Activated T-cell treated with anti-CD3 and anti-CD28 coated beads, Interleukin-2, amount 50 U/mL, for 4 hours (primary cell): ENCODE data around the gene FUCA1. TPM values are rescaled to one million over a fixed set of nuclear protein-coding genes. Genes with fewer than 3 reads are reported as not detected.
"Not testable (repeated sequence)": the region's sequence is repeated elsewhere in the genome, so short reads cannot be mapped to it uniquely, and the experiment has no call there.

ENCODE experiments used
- ATAC-seq, 2 donors: fragments of 200-7000 bp; cut with Tn5 transposase; one replicate each; pipeline ENCODE4 v1.10.0; 2021
- DNase-seq: peaks from one replicate; pipeline ENCODE4 v3.0.0-alpha.2; 2020
- H3K27me3 Mint-ChIP-seq: one replicate; pipeline ENCODE4 v1.8.0; 2021; ENCODE audit warnings: low read depth, mixed read lengths
- H3K36me3 Mint-ChIP-seq: one replicate; pipeline ENCODE4 v1.8.0; 2022; ENCODE audit warnings: mixed read lengths; ENCODE audit not compliant: insufficient read depth
- H3K4me1 Mint-ChIP-seq: one replicate; pipeline ENCODE4 v1.8.0; 2021; ENCODE audit warnings: low read depth, mixed read lengths
- H3K4me3 Mint-ChIP-seq: one replicate; pipeline ENCODE4 v1.8.0; 2021; ENCODE audit warnings: mild to moderate bottlenecking, moderate library complexity, mixed read lengths
- H3K9me3 Mint-ChIP-seq: one replicate; pipeline ENCODE4 v1.8.0; 2021; ENCODE audit warnings: mixed read lengths
- total RNA-seq, 3 donors: library from RNA; stranded (reverse); gene quantifications; one replicate each; pipeline ENCODE4 v1.2.1, GENCODE V29; 2021

FUCA1 gene
- total RNA-seq, 3 donors from 2014 or later: 4.8 to 6.0 (median 5.5) TPM

- Mint-ChIP-seq H3K9me3 (no peaks in the 10 kb centered on the region), H3K27me3 (peaks cover 15% of the 10 kb centered on the region), H3K36me3 (no peaks in the 10 kb centered on the region), H3K4me3 (no peak overlapping the region), H3K4me1 (peaks cover 17% of the 10 kb centered on the region)
- peak; percentile 46 to 62 for ATAC-seq
- no peak for DNase-seq
Observed at GRCh38 chr1:23904748-23905357, 36.8 kb upstream of the FUCA1 start.

- peaks cover 11% of the 10 kb centered on the region for H3K27me3 Mint-ChIP-seq
- H3K9me3 Mint-ChIP-seq: no peaks in the 10 kb centered on the region
- DNase-seq (no peak), ATAC-seq (no peak)
- H3K4me1 Mint-ChIP-seq: peaks cover 13% of the 10 kb centered on the region
- no peaks in the 10 kb centered on the region for H3K36me3 Mint-ChIP-seq
- no peak overlapping the region for H3K4me3 Mint-ChIP-seq
Observed at GRCh38 chr1:23903754-23904153, 35.7 kb upstream of the FUCA1 start.

GRCh38 chr1:23902321-23903278, 34.5 kb upstream of the FUCA1 start:
- ATAC-seq (peak in 1 of 2 donors; percentile 36), DNase-seq (no peak)
- Mint-ChIP-seq H3K36me3 (no peaks in the 10 kb centered on the region), H3K4me3 (no peak overlapping the region), H3K9me3 (no peaks in the 10 kb centered on the region), H3K27me3 (peaks cover 11% of the 10 kb centered on the region), H3K4me1 (peaks cover 9% of the 10 kb centered on the region)

GRCh38 chr1:23900017-23900416, 31.9 kb upstream of the FUCA1 start:
- not testable (repeated sequence) for H3K27me3 Mint-ChIP-seq, H3K4me3 Mint-ChIP-seq, H3K9me3 Mint-ChIP-seq, DNase-seq, H3K36me3 Mint-ChIP-seq, ATAC-seq
- peaks cover 17% of the 10 kb centered on the region for H3K4me1 Mint-ChIP-seq

- DNase-seq: no peak
- Mint-ChIP-seq H3K36me3 (no peaks in the 10 kb centered on the region), H3K4me3 (no peak overlapping the region), H3K9me3 (no peaks in the 10 kb centered on the region), H3K4me1 (peaks cover 15% of the 10 kb centered on the region), H3K27me3 (peaks cover 7% of the 10 kb centered on the region)
- peak in 1 of 2 donors; percentile 28 for ATAC-seq
Observed at GRCh38 chr1:23899070-23899469, 31.0 kb upstream of the FUCA1 start.

- Mint-ChIP-seq H3K4me3 (no peak overlapping the region), H3K27me3 (peaks cover 5% of the 10 kb centered on the region), H3K36me3 (no peaks in the 10 kb centered on the region), H3K4me1 (peaks cover 17% of the 10 kb centered on the region), H3K9me3 (no peaks in the 10 kb centered on the region)
- ATAC-seq (no peak), DNase-seq (no peak)
Observed at GRCh38 chr1:23897083-23897482, 29.0 kb upstream of the FUCA1 start.

- H3K36me3 Mint-ChIP-seq: no peaks in the 10 kb centered on the region
- H3K27me3 Mint-ChIP-seq: peaks cover 5% of the 10 kb centered on the region
- H3K9me3 Mint-ChIP-seq: no peaks in the 10 kb centered on the region
- H3K4me3 Mint-ChIP-seq: no peak overlapping the region
- ATAC-seq: no peak
- no peak for DNase-seq
- H3K4me1 Mint-ChIP-seq: peaks cover 17% of the 10 kb centered on the region
Observed at GRCh38 chr1:23896491-23896890, 28.4 kb upstream of the FUCA1 start.

- Mint-ChIP-seq H3K9me3 (no peaks in the 10 kb centered on the region), H3K4me1 (peaks cover 17% of the 10 kb centered on the region), H3K36me3 (no peaks in the 10 kb centered on the region), H3K4me3 (no peak overlapping the region), H3K27me3 (peaks cover 3% of the 10 kb centered on the region)
- ATAC-seq (no peak), DNase-seq (no peak)
Observed at GRCh38 chr1:23895993-23896392, 27.9 kb upstream of the FUCA1 start.

GRCh38 chr1:23895082-23895481, 27.0 kb upstream of the FUCA1 start:
- Mint-ChIP-seq H3K4me1 (peaks cover 15% of the 10 kb centered on the region), H3K9me3 (no peaks in the 10 kb centered on the region)
- ATAC-seq: no peak

GRCh38 chr1:23889074-23889473, 21.0 kb upstream of the FUCA1 start:
- Mint-ChIP-seq H3K4me3 (no peak overlapping the region), H3K27me3 (peaks cover 3% of the 10 kb centered on the region), H3K4me1 (peaks cover 2% of the 10 kb centered on the region), H3K36me3 (no peaks in the 10 kb centered on the region), H3K9me3 (no peaks in the 10 kb centered on the region)
- ATAC-seq (no peak), DNase-seq (no peak)

More at GRCh38 chr1:23895082-23895481, 27.0 kb upstream of the FUCA1 start:
- peaks cover 3% of the 10 kb centered on the region for H3K27me3 Mint-ChIP-seq
- H3K36me3 Mint-ChIP-seq: no peaks in the 10 kb centered on the region
- H3K4me3 Mint-ChIP-seq: no peak overlapping the region
- no peak for DNase-seq

- Mint-ChIP-seq H3K4me1 (no peaks in the 10 kb centered on the region), H3K27me3 (no peaks in the 10 kb centered on the region), H3K4me3 (no peak overlapping the region), H3K36me3 (no peaks in the 10 kb centered on the region), H3K9me3 (no peaks in the 10 kb centered on the region)
- ATAC-seq (no peak), DNase-seq (no peak)
Observed at GRCh38 chr1:23885222-23885621, 17.1 kb upstream of the FUCA1 start.

- no peak for ATAC-seq
- Mint-ChIP-seq H3K36me3 (no peaks in the 10 kb centered on the region), H3K27me3 (no peaks in the 10 kb centered on the region), H3K9me3 (peaks cover 12% of the 10 kb centered on the region), H3K4me3 (no peak overlapping the region), H3K4me1 (no peaks in the 10 kb centered on the region)
- no peak for DNase-seq
Observed at GRCh38 chr1:23882746-23883145, 14.7 kb upstream of the FUCA1 start.

GRCh38 chr1:23879809-23880208, 11.7 kb upstream of the FUCA1 start:
- DNase-seq: no peak
- no peaks in the 10 kb centered on the region for H3K27me3 Mint-ChIP-seq
- peaks cover 14% of the 10 kb centered on the region for H3K9me3 Mint-ChIP-seq
- no peak overlapping the region for H3K4me3 Mint-ChIP-seq
- H3K4me1 Mint-ChIP-seq: no peaks in the 10 kb centered on the region
- H3K36me3 Mint-ChIP-seq: no peaks in the 10 kb centered on the region
- ATAC-seq: no peak

- DNase-seq: no peak
- no peaks in the 10 kb centered on the region for H3K36me3 Mint-ChIP-seq
- H3K4me3 Mint-ChIP-seq: no peak overlapping the region
- H3K27me3 Mint-ChIP-seq: no peaks in the 10 kb centered on the region
- H3K4me1 Mint-ChIP-seq: no peaks in the 10 kb centered on the region
- no peak for ATAC-seq
- peaks cover 14% of the 10 kb centered on the region for H3K9me3 Mint-ChIP-seq
Observed at GRCh38 chr1:23878668-23879067, 10.6 kb upstream of the FUCA1 start.

- no peaks in the 10 kb centered on the region for H3K27me3 Mint-ChIP-seq
- H3K4me1 Mint-ChIP-seq: no peaks in the 10 kb centered on the region
- H3K9me3 Mint-ChIP-seq: peaks cover 14% of the 10 kb centered on the region
- H3K36me3 Mint-ChIP-seq: no peaks in the 10 kb centered on the region
- ATAC-seq (no peak), DNase-seq (no peak)
- H3K4me3 Mint-ChIP-seq: no peak overlapping the region
Observed at GRCh38 chr1:23875382-23875781, 7.3 kb upstream of the FUCA1 start.
